GM23248 (cell line): Measurements from ENCODE around the gene GLIPR1. TPM values are rescaled to one million over a fixed set of nuclear protein-coding genes. Genes with fewer than 3 reads are reported as not detected.

Experiments used
- DNase-seq: peaks from one replicate; pipeline ENCODE4 v3.0.0-alpha.2; 2015
- H2AFZ ChIP-seq: fragments of 200-600 bp; sonication (generic); 2 replicates; pipeline ENCODE4 v1.6.1; 2016; ENCODE audit warnings: antibody characterized with exemption
- H3F3A ChIP-seq: fragments of 200-600 bp; sonication (generic); 2 replicates; pipeline ENCODE4 v1.6.1; 2016; ENCODE audit warnings: mild to moderate bottlenecking, antibody characterized with exemption, mixed run types; ENCODE audit not compliant: insufficient read depth
- H3K27ac ChIP-seq: fragments of 200-600 bp; sonication (generic); 2 replicates; pipeline ENCODE4 v1.5.1; 2016; ENCODE audit warnings: mild to moderate bottlenecking
- H3K27me3 ChIP-seq: fragments of 200-600 bp; sonication (generic); replicated peaks from 2 replicates; pipeline ENCODE4 v1.6.1; 2016; ENCODE audit warnings: mild to moderate bottlenecking; ENCODE audit not compliant: insufficient read depth
- H3K36me3 ChIP-seq: fragments of 200-600 bp; sonication (generic); 2 replicates; pipeline ENCODE4 v1.6.1; 2016; ENCODE audit warnings: low read depth, mild to moderate bottlenecking
- H3K4me1 ChIP-seq: fragments of 200-600 bp; sonication (generic); 2 replicates; pipeline ENCODE4 v1.6.1; 2016; ENCODE audit warnings: mild to moderate bottlenecking; ENCODE audit not compliant: insufficient read depth
- H3K4me2 ChIP-seq: fragments of 200-600 bp; sonication (generic); one replicate; pipeline ENCODE4 v1.6.1; 2016; ENCODE audit warnings: mild to moderate bottlenecking; ENCODE audit not compliant: unreplicated experiment
- H3K4me3 ChIP-seq: fragments of 200-600 bp; sonication (generic); 2 replicates; pipeline ENCODE4 v1.5.1; 2016; ENCODE audit warnings: mild to moderate bottlenecking
- H3K79me2 ChIP-seq: fragments of 200-600 bp; sonication (generic); 2 replicates; pipeline ENCODE4 v1.6.1; 2016; ENCODE audit warnings: mild to moderate bottlenecking; ENCODE audit not compliant: insufficient read depth
- H3K9ac ChIP-seq: fragments of 200-600 bp; sonication (generic); 2 replicates; pipeline ENCODE4 v1.6.1; 2016; ENCODE audit warnings: mild to moderate bottlenecking
- H3K9me2 ChIP-seq: fragments of 200-600 bp; sonication (generic); 2 replicates; pipeline ENCODE4 v1.6.1; 2016; ENCODE audit warnings: mixed run types, mild to moderate bottlenecking, moderate library complexity; ENCODE audit not compliant: insufficient read depth
- H3K9me3 ChIP-seq: fragments of 200-600 bp; sonication (generic); one replicate; pipeline ENCODE4 v1.6.1; 2017; ENCODE audit warnings: low read depth
- H4K20me1 ChIP-seq: fragments of 200-600 bp; sonication (generic); 2 replicates; pipeline ENCODE4 v1.6.0; 2016; ENCODE audit not compliant: insufficient read depth
- EZH2 ChIP-seq: fragments of 200-600 bp; sonication (generic); IDR thresholded peaks from 2 replicates; pipeline ENCODE4 v1.6.1; 2018; ENCODE audit warnings: antibody characterized with exemption, mild to moderate bottlenecking; ENCODE audit not compliant: insufficient read depth, poor library complexity, severe bottlenecking
- EZH2phosphoT487 ChIP-seq: fragments of 200-600 bp; sonication (generic); IDR thresholded peaks from 2 replicates; pipeline ENCODE4 v1.6.1; 2018; ENCODE audit warnings: antibody characterized with exemption, moderate library complexity, mild to moderate bottlenecking, low read depth; ENCODE audit not compliant: insufficient read depth
- WGBS, 2 experiments: methylation state at CpG; one replicate each; pipeline ENCODE4 v1.1.6; 2015 to 2017; ENCODE audit warnings: low lambda C conversion rate in 2 of 2, low coverage in 1 of 2; ENCODE audit errors: missing lambda C conversion rate in 2 of 2; 5-methylcytosine and 5-hydroxymethylcytosine counted together
- in situ Hi-C: fragments of 300-500 bp; cut with MboI; formaldehyde crosslinking; loops from 2 replicates; pipeline ENCODE4 v1.15.0; 2020
- polyA plus RNA-seq: library from polyadenylated mRNA; unstranded; fragments of >200 nt; fragmentation: Nextera tagmentation; extraction: Ambion mirVana; gene quantifications from 2 replicates; pipeline ENCODE4 v1.2.1, GENCODE V29; 2016
- total RNA-seq: library from RNA; depleted of rRNA; stranded (reverse); fragments of >200 nt; shearing (Covaris generic); gene quantifications from 2 replicates; pipeline ENCODE4 v1.2.3, GENCODE V29; 2014

GLIPR1 gene
- total and polyA plus RNA-seq, 2 experiments from 2014 or later: 272 to 507 TPM

GRCh38 chr12:75491169-75491568 is 10.6 kb downstream of the GLIPR1 start:
- H3K27me3 ChIP-seq: no peaks in the 10 kb centered on the region
- no peaks in the 10 kb centered on the region for H3K9me3 ChIP-seq
- H2AFZ ChIP-seq: no peak overlapping the region
- H3K36me3 ChIP-seq: peaks cover 65% of the 10 kb centered on the region
- H3K79me2 ChIP-seq: peaks cover 78% of the 10 kb centered on the region
- H3K9me2 ChIP-seq: no peaks in the 10 kb centered on the region
- H3F3A ChIP-seq: peaks cover 73% of the 10 kb centered on the region
- in situ Hi-C loops: loop anchor here (25.0 kb wide), 1 partner anchor 804 kb away; no protein-coding TSS in a partner anchor
- DNase-seq: no peak
- 94 to 96% methylated on average over 2 of the region's 2 CpGs for WGBS, 2 experiments
- TF ChIP-seq EZH2phosphoT487 (no peak), EZH2 (no peak)
- H3K4me1 ChIP-seq: peaks cover 37% of the 10 kb centered on the region
- no peak overlapping the region for H3K4me3 ChIP-seq
- H3K4me2 ChIP-seq: no peak overlapping the region
- H3K9ac ChIP-seq: no peak overlapping the region
- no peak overlapping the region for H3K27ac ChIP-seq
- no peaks in the 10 kb centered on the region; the same call in 1 of the 2 replicates for H4K20me1 ChIP-seq

- DNase-seq: no peak
- Histone ChIP-seq H3K4me3 (no peak overlapping the region), H3F3A (peaks cover 85% of the 10 kb centered on the region), H2AFZ (no peak overlapping the region), H3K79me2 (peaks cover 59% of the 10 kb centered on the region), H3K4me1 (no peaks in the 10 kb centered on the region; the same call in 1 of the 2 replicates), H3K9ac (no peak overlapping the region), H3K27ac (no peak overlapping the region), H3K4me2 (no peak overlapping the region), H3K9me2 (no peaks in the 10 kb centered on the region), H3K27me3 (no peaks in the 10 kb centered on the region), H3K36me3 (peaks cover 78% of the 10 kb centered on the region), H4K20me1 (no peaks in the 10 kb centered on the region), H3K9me3 (no peaks in the 10 kb centered on the region)
- in situ Hi-C loops: no loop called here
- TF ChIP-seq EZH2phosphoT487 (no peak), EZH2 (no peak)
- 78 to 85% methylated on average over 3 of the region's 3 CpGs for WGBS, 2 experiments
These were observed 22.9 kb downstream of the GLIPR1 start for GRCh38 chr12:75503459-75503858.

- WGBS, 2 experiments: 79 to 80% methylated on average over 3 of the region's 3 CpGs
- no peak overlapping the region for H2AFZ ChIP-seq
- no peaks in the 10 kb centered on the region for H4K20me1 ChIP-seq
- no peaks in the 10 kb centered on the region; the same call in 1 of the 2 replicates for H3K4me1 ChIP-seq
- in situ Hi-C loops: no loop called here
- TF ChIP-seq EZH2phosphoT487 (no peak), EZH2 (no peak)
- H3K27me3 ChIP-seq: no peaks in the 10 kb centered on the region
- H3K79me2 ChIP-seq: peaks cover 59% of the 10 kb centered on the region
- H3F3A ChIP-seq: peaks cover 85% of the 10 kb centered on the region
- H3K9me3 ChIP-seq: no peaks in the 10 kb centered on the region
- H3K27ac ChIP-seq: peak overlapping the region; percentile 11; the same call in 1 of the 2 replicates
- no peaks in the 10 kb centered on the region for H3K9me2 ChIP-seq
- peaks cover 74% of the 10 kb centered on the region for H3K36me3 ChIP-seq
- no peak overlapping the region for H3K4me3 ChIP-seq
- H3K4me2 ChIP-seq: no peak overlapping the region
- H3K9ac ChIP-seq: no peak overlapping the region
- DNase-seq: no peak
These were observed 23.3 kb downstream of the GLIPR1 start for GRCh38 chr12:75503866-75504265.

- H3K36me3 ChIP-seq: peaks cover 57% of the 10 kb centered on the region
- WGBS, 2 experiments: 73 to 75% methylated on average over 2 of the region's 2 CpGs
- no peaks in the 10 kb centered on the region for H3K9me2 ChIP-seq
- H3F3A ChIP-seq: peaks cover 82% of the 10 kb centered on the region
- H3K27me3 ChIP-seq: no peaks in the 10 kb centered on the region
- peaks cover 68% of the 10 kb centered on the region for H3K79me2 ChIP-seq
- no peak overlapping the region for H3K4me2 ChIP-seq
- peak overlapping the region; percentile 44 for H3K27ac ChIP-seq
- H4K20me1 ChIP-seq: no peaks in the 10 kb centered on the region
- H3K4me1 ChIP-seq: peaks cover 9% of the 10 kb centered on the region
- H2AFZ ChIP-seq: no peak overlapping the region
- no peak overlapping the region; the same call in 1 of the 2 replicates for H3K9ac ChIP-seq
- DNase-seq: peak; percentile 66
- TF ChIP-seq EZH2: no peak
- no peak for TF ChIP-seq EZH2phosphoT487
- in situ Hi-C loops: no loop called here
- H3K9me3 ChIP-seq: no peaks in the 10 kb centered on the region
- no peak overlapping the region for H3K4me3 ChIP-seq
These were observed 25.3 kb downstream of the GLIPR1 start for GRCh38 chr12:75505706-75506312.
